Activated CD8-positive, alpha-beta T cell treated with anti-CD3 and anti-CD28 coated beads for 36 hours (primary cell): ENCODE results near the gene ADAM19. TPM values are rescaled to one million over a fixed set of nuclear protein-coding genes. Genes with fewer than 3 reads are reported as not detected.
A peak's percentile ranks its signal among the peaks of the same experiment; 100 is the strongest.

Source experiments
- ATAC-seq: fragments of 200-7000 bp; cut with Tn5 transposase; one replicate; pipeline ENCODE4 v1.10.0; 2021; ENCODE audit warnings: mild to moderate bottlenecking, moderate library complexity
- CTCF ChIA-PET: fragments of 350-600 bp; sonication (Branson Sonifier 250); formaldehyde crosslinking; loops from one replicate; lab custom pipeline; 2021; ENCODE audit warnings: antibody characterized with exemption; lab: Charles Lee
- POLR2A ChIA-PET: fragments of 350-600 bp; sonication (Branson Sonifier 250); formaldehyde crosslinking; loops from one replicate; lab custom pipeline; 2021; ENCODE audit warnings: antibody characterized with exemption; lab: Charles Lee
- DNase-seq: peaks from one replicate; pipeline ENCODE4 v3.0.0-alpha.2; 2020
- H3K27ac Mint-ChIP-seq: one replicate; pipeline ENCODE4 v1.8.0; 2021; ENCODE audit warnings: mild to moderate bottlenecking, mixed read lengths
- H3K27me3 Mint-ChIP-seq: one replicate; pipeline ENCODE4 v1.8.0; 2021; ENCODE audit warnings: mixed read lengths
- H3K36me3 Mint-ChIP-seq: one replicate; pipeline ENCODE4 v1.8.0; 2021; ENCODE audit warnings: low read depth, mixed read lengths
- H3K4me1 Mint-ChIP-seq: one replicate; pipeline ENCODE4 v1.8.0; 2021; ENCODE audit warnings: low read depth, mixed read lengths
- H3K4me3 Mint-ChIP-seq: one replicate; pipeline ENCODE4 v1.8.0; 2021; ENCODE audit warnings: mild to moderate bottlenecking, moderate library complexity, mixed read lengths
- H3K9me3 Mint-ChIP-seq: one replicate; pipeline ENCODE4 v1.8.0; 2021; ENCODE audit warnings: mixed read lengths
- CTCF ChIP-seq: fragments of 200-600 bp; IDR thresholded peaks from one replicate; pipeline ENCODE4 v1.8.0; 2022; ENCODE audit warnings: antibody characterized with exemption, mild to moderate bottlenecking
- intact Hi-C: fragments of 100-400 bp; cut with micrococcal nuclease; formaldehyde crosslinking; loops from one replicate; pipeline ENCODE4 v1.10.0; 2022
- total RNA-seq, 2 experiments: library from RNA; stranded (reverse); gene quantifications; one replicate each; pipeline ENCODE4 v1.2.3, GENCODE V29; 2021

ADAM19 gene
- total RNA-seq, 2 experiments from 2014 or later = 12.3 to 12.9 TPM

GRCh38 chr5:157548513-157549282 lies 26.9 kb downstream of the ADAM19 start:
- no peaks in the 10 kb centered on the region for H3K9me3 Mint-ChIP-seq
- ChIA-PET POLR2A (no interaction called here), CTCF (interaction anchor here (1.1 to 2.1 kb wide), 2 partner anchors 20 to 171 kb away, joined by 3 to 4 read pairs; no protein-coding TSS in a partner anchor)
- peaks cover 2% of the 10 kb centered on the region for H3K36me3 Mint-ChIP-seq
- peak overlapping the region; percentile 18 for H3K27ac Mint-ChIP-seq
- DNase-seq (no peak), ATAC-seq (no peak)
- no peak overlapping the region for H3K4me3 Mint-ChIP-seq
- H3K27me3 Mint-ChIP-seq = no peaks in the 10 kb centered on the region
- TF ChIP-seq CTCF = no peak
- intact Hi-C loops = no loop called here
- peaks cover 36% of the 10 kb centered on the region for H3K4me1 Mint-ChIP-seq

GRCh38 chr5:157547941-157548512 lies 27.5 kb downstream of the ADAM19 start:
- ChIA-PET CTCF (no interaction called here), POLR2A (no interaction called here)
- no peak for TF ChIP-seq CTCF
- intact Hi-C loops = no loop called here
- ATAC-seq (no peak), DNase-seq (no peak)
- H3K36me3 Mint-ChIP-seq = peaks cover 2% of the 10 kb centered on the region
- H3K4me3 Mint-ChIP-seq = no peak overlapping the region
- H3K4me1 Mint-ChIP-seq = peaks cover 38% of the 10 kb centered on the region
- no peaks in the 10 kb centered on the region for H3K27me3 Mint-ChIP-seq
- peak overlapping the region; percentile 11 for H3K27ac Mint-ChIP-seq
- no peaks in the 10 kb centered on the region for H3K9me3 Mint-ChIP-seq

- no peaks in the 10 kb centered on the region for H3K27me3 Mint-ChIP-seq
- H3K9me3 Mint-ChIP-seq = no peaks in the 10 kb centered on the region
- ATAC-seq (no peak), DNase-seq (no peak)
- intact Hi-C loops = no loop called here
- H3K4me1 Mint-ChIP-seq = peaks cover 43% of the 10 kb centered on the region
- peaks cover 2% of the 10 kb centered on the region for H3K36me3 Mint-ChIP-seq
- no peak overlapping the region for H3K27ac Mint-ChIP-seq
- TF ChIP-seq CTCF = no peak
- H3K4me3 Mint-ChIP-seq = no peak overlapping the region
- POLR2A ChIA-PET = no interaction called here
- CTCF ChIA-PET = interaction anchor here (1.4 to 1.5 kb wide), 2 partner anchors 12 to 65 kb away, joined by 3 read pairs; no protein-coding TSS in a partner anchor
Observed at GRCh38 chr5:157546456-157547100, 29.0 kb downstream of the ADAM19 start.

- Mint-ChIP-seq H3K4me1 (peaks cover 51% of the 10 kb centered on the region), H3K9me3 (no peaks in the 10 kb centered on the region), H3K27ac (peak overlapping the region; percentile 81), H3K27me3 (no peaks in the 10 kb centered on the region), H3K4me3 (no peak overlapping the region), H3K36me3 (peaks cover under 1% of the 10 kb centered on the region)
- TF ChIP-seq CTCF = no peak
- ChIA-PET CTCF (interaction anchor here (1.4 to 1.5 kb wide), 2 partner anchors 13 to 64 kb away, joined by 3 read pairs; no protein-coding TSS in a partner anchor), POLR2A (no interaction called here)
- no peak for DNase-seq
- intact Hi-C loops = no loop called here
- ATAC-seq = no peak
Observed at GRCh38 chr5:157545610-157546310, 29.8 kb downstream of the ADAM19 start.
